GM23338 (cell line): ENCODE data around the gene UMODL1. TPM values are rescaled to one million over a fixed set of nuclear protein-coding genes. Genes with fewer than 3 reads are reported as not detected.

Experiments used
- ATAC-seq: fragments of 200-7000 bp; cut with Tn5 transposase; 3 replicates; pipeline ENCODE4 v1.9.1; 2020
- DNase-seq: peaks from one replicate; pipeline ENCODE4 v3.0.0-alpha.2; 2015; ENCODE audit warnings: low spot score
- H2AFZ ChIP-seq: fragments of 200-600 bp; sonication (generic); 2 replicates; pipeline ENCODE4 v1.8.0; 2016; ENCODE audit warnings: antibody characterized with exemption, mild to moderate bottlenecking, moderate library complexity
- H3F3A ChIP-seq: fragments of 200-600 bp; sonication (generic); replicated peaks from 2 replicates; pipeline ENCODE4 v1.8.0; 2017; ENCODE audit warnings: antibody characterized with exemption, mixed run types, low read depth
- H3K27ac ChIP-seq: fragments of 200-600 bp; sonication (generic); 2 replicates; pipeline ENCODE4 v1.6.1; 2016; ENCODE audit warnings: low read depth
- H3K27me3 ChIP-seq: fragments of 200-600 bp; sonication (generic); 2 replicates; pipeline ENCODE4 v1.8.0; 2016; ENCODE audit warnings: mild to moderate bottlenecking, mixed run types, moderate library complexity; ENCODE audit not compliant: insufficient read depth
- H3K36me3 ChIP-seq: fragments of 200-600 bp; sonication (generic); 2 replicates; pipeline ENCODE4 v1.8.0; 2016; ENCODE audit warnings: mild to moderate bottlenecking; ENCODE audit not compliant: insufficient read depth
- H3K4me1 ChIP-seq: fragments of 200-600 bp; sonication (generic); 2 replicates; pipeline ENCODE4 v1.8.0; 2016; ENCODE audit warnings: mild to moderate bottlenecking, moderate library complexity; ENCODE audit not compliant: insufficient read depth
- H3K4me2 ChIP-seq: fragments of 200-600 bp; sonication (generic); 2 replicates; pipeline ENCODE4 v1.7.1; 2017; ENCODE audit warnings: mixed run types
- H3K4me3 ChIP-seq: fragments of 200-600 bp; sonication (generic); 2 replicates; pipeline ENCODE4 v1.6.1; 2016; ENCODE audit warnings: mixed run types
- H3K79me2 ChIP-seq: fragments of 200-600 bp; sonication (generic); replicated peaks from 2 replicates; pipeline ENCODE4 v1.8.0; 2017; ENCODE audit warnings: mild to moderate bottlenecking; ENCODE audit not compliant: insufficient read depth
- H3K9me2 ChIP-seq: fragments of 200-600 bp; sonication (generic); 2 replicates; pipeline ENCODE4 v1.8.0; 2017; ENCODE audit not compliant: insufficient read depth
- H4K20me1 ChIP-seq: fragments of 200-600 bp; sonication (generic); replicated peaks from 2 replicates; pipeline ENCODE4 v1.8.0; 2017; ENCODE audit warnings: mild to moderate bottlenecking; ENCODE audit not compliant: insufficient read depth
- H3K27ac Mint-ChIP-seq: 2 replicates; pipeline ENCODE4 v1.8.0; 2020; ENCODE audit warnings: inconsistent platforms, mild to moderate bottlenecking, moderate library complexity, mixed read lengths
- H3K27me3 Mint-ChIP-seq: 3 replicates; pipeline ENCODE4 v1.8.0; 2022; ENCODE audit warnings: low read depth, mild to moderate bottlenecking, moderate library complexity, mixed read lengths, inconsistent platforms; ENCODE audit not compliant: insufficient read depth, poor library complexity
- H3K36me3 Mint-ChIP-seq: 3 replicates; pipeline ENCODE4 v1.8.0; 2021; ENCODE audit warnings: low read depth, mild to moderate bottlenecking, inconsistent platforms, moderate library complexity, mixed read lengths
- H3K4me1 Mint-ChIP-seq: 3 replicates; pipeline ENCODE4 v1.8.0; 2020; ENCODE audit warnings: mild to moderate bottlenecking, inconsistent platforms, mixed read lengths
- H3K4me3 Mint-ChIP-seq: 3 replicates; pipeline ENCODE4 v1.8.0; 2021; ENCODE audit warnings: moderate library complexity, mild to moderate bottlenecking, inconsistent platforms, mixed read lengths
- H3K9me3 Mint-ChIP-seq: 3 replicates; pipeline ENCODE4 v1.8.0; 2020; ENCODE audit warnings: moderate library complexity, mild to moderate bottlenecking, inconsistent platforms, mixed read lengths
- CREB1 ChIP-seq: fragments of 250-450 bp; sonication (Bioruptor Pico); IDR thresholded peaks from 2 replicates; pipeline ENCODE4 v1.5.0; 2020; ENCODE audit warnings: low read depth, mild to moderate bottlenecking, moderate library complexity
- CTCF ChIP-seq, 2 experiments: fragments of 200-600 bp in 1 of 2; sonication (generic) in 1 of 2; conservative IDR thresholded peaks; 2 replicates each; pipeline versions ENCODE4 v1.5.1 to v1.6.1; 2016 to 2017; ENCODE audit warnings: antibody characterized with exemption in 2 of 2, low read depth in 2 of 2, mild to moderate bottlenecking in 2 of 2, moderate library complexity in 1 of 2
- EZH2 ChIP-seq: fragments of 200-600 bp; sonication (generic); IDR thresholded peaks from one replicate; pipeline ENCODE4 v1.8.0; 2017; ENCODE audit warnings: antibody characterized with exemption, mild to moderate bottlenecking, low read depth; ENCODE audit not compliant: unreplicated experiment
- EZH2phosphoT487 ChIP-seq: fragments of 200-600 bp; sonication (generic); IDR thresholded peaks from one replicate; pipeline ENCODE4 v1.8.1; 2018; ENCODE audit warnings: antibody characterized with exemption; ENCODE audit not compliant: unreplicated experiment
- JUNB ChIP-seq: IDR thresholded peaks from one replicate; pipeline ENCODE4 v1.6.1; 2016; ENCODE audit warnings: antibody characterized with exemption; ENCODE audit not compliant: unreplicated experiment
- NANOG ChIP-seq: IDR thresholded peaks from 2 replicates; pipeline ENCODE4 v1.6.1; 2016; ENCODE audit warnings: antibody characterized with exemption, borderline replicate concordance
- POLR2AphosphoS5 ChIP-seq: IDR thresholded peaks from 2 replicates; pipeline ENCODE4 v1.6.1; 2016; ENCODE audit warnings: antibody characterized with exemption, low read depth
- STAT1 ChIP-seq: IDR thresholded peaks from one replicate; pipeline ENCODE4 v1.6.1; 2016; ENCODE audit warnings: antibody characterized with exemption; ENCODE audit not compliant: unreplicated experiment
- ZNF114 ChIP-seq: fragments of 250-450 bp; sonication (Bioruptor Pico); IDR thresholded peaks from 2 replicates; pipeline ENCODE4 v1.5.0; 2020; ENCODE audit warnings: mild to moderate bottlenecking, moderate library complexity
- ZNF462 ChIP-seq: fragments of 250-450 bp; sonication (Bioruptor Pico); IDR thresholded peaks from 2 replicates; pipeline ENCODE4 v1.5.0; 2020; ENCODE audit warnings: mild to moderate bottlenecking, moderate library complexity
- polyA plus RNA-seq: library from polyadenylated mRNA; unstranded; fragments of >200 nt; fragmentation: Nextera tagmentation; extraction: Ambion mirVana; gene quantifications from 2 replicates; pipeline ENCODE4 v1.2.1, GENCODE V29; 2016
- total RNA-seq: library from RNA; depleted of rRNA; stranded (reverse); fragments of >200 nt; shearing (Covaris generic); gene quantifications from 2 replicates; pipeline ENCODE4 v1.2.3, GENCODE V29; 2014
- TF ChIP-seq, protein P1 (sequence below): IDR thresholded peaks from 2 replicates; pipeline ENCODE4 v1.6.1; 2016; ENCODE audit warnings: antibody characterized with exemption
- TF ChIP-seq, protein P2 (sequence below): IDR thresholded peaks from one replicate; pipeline ENCODE4 v1.6.1; 2018; ENCODE audit warnings: antibody characterized with exemption; ENCODE audit not compliant: unreplicated experiment

UMODL1 gene
- total and polyA plus RNA-seq, 2 experiments from 2014 or later, result not detected

DNA sequence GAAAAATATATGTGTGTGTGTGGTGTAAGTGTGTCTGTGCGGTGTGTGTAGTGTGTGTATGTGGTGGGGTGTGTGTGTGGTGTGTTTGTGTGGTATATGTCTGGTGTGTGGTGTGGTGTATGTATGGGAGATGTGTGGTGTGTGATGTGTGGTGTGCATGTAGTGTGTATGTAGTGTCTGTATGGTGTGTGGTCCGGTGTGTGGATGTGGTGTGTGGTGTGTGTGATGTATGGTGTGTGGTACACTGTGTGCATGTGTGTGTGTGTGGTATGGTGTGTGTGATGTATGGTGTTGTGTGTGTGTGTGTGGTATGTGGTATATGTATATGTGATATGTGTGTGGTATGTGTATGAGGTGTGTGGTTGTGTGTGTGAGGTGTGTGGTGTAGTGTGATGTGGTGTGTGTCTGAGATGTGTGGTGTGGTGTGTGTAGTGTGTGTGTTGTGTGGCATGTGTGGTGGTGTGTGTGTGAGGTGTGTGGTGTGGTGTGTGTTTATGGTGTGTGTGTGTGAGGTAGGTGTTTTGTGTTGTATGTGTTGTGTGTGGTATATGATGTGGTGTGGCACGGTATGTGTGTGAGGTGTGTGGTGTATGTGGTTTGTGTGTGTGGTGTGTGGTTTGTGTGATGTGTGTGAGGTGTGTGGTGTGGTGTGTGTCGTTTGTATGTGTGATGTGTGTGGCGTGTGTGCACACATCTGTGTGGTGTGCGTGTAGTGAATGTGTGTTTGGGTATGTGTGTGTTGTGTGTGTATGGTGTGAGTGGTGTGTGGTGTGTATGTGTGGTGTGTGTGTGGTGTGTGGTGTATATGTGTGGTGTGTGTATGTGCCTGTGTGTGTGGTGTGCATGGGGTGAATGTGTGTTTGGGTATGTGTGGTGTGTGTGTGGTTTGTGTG lies 112.5 kb downstream of the UMODL1 start (continued):
- TF ChIP-seq ZNF462 (CRISPR knock-in tag), result no peak
- TF ChIP-seq, protein P1, sequence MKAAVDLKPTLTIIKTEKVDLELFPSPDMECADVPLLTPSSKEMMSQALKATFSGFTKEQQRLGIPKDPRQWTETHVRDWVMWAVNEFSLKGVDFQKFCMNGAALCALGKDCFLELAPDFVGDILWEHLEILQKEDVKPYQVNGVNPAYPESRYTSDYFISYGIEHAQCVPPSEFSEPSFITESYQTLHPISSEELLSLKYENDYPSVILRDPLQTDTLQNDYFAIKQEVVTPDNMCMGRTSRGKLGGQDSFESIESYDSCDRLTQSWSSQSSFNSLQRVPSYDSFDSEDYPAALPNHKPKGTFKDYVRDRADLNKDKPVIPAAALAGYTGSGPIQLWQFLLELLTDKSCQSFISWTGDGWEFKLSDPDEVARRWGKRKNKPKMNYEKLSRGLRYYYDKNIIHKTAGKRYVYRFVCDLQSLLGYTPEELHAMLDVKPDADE, result no peak
- TF ChIP-seq JUNB, result no peak
- TF ChIP-seq CREB1 (CRISPR knock-in tag), result no peak
- no peak for TF ChIP-seq STAT1
- no peak for TF ChIP-seq EZH2phosphoT487

DNA sequence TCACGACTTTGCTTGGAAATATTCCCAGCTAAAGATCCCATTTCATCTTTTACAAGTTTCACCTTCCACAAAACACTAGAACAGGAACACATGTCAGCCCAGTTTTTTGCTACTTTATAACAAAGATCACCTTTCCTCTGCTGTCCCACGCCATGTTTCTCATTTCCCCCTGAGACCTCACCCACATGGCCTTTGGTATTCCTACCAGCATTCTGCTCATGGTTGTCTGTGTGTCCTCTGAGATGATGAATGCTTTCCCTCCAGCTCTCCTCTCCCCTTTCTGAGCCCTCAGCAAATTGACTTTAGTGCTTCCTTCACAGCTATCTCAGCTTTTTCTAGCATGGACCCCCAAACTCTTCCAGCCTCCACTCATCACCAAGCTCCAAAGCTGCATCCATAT lies 115.5 kb downstream of the UMODL1 start:
- no peak for DNase-seq
- H3K4me3 Mint-ChIP-seq, result no peak overlapping the region
- no peaks in the 10 kb centered on the region for H3K27me3 Mint-ChIP-seq
- no peaks in the 10 kb centered on the region for H3K9me2 ChIP-seq
- no peaks in the 10 kb centered on the region for H3K36me3 ChIP-seq
- H3F3A ChIP-seq, result no peaks in the 10 kb centered on the region
- no peaks in the 10 kb centered on the region for H4K20me1 ChIP-seq
- no peak overlapping the region for H3K4me2 ChIP-seq
- no peak for ATAC-seq
- peaks cover 11% of the 10 kb centered on the region; the same call in 2 of the 3 replicates for H3K9me3 Mint-ChIP-seq
- H3K79me2 ChIP-seq, result no peaks in the 10 kb centered on the region
- H3K4me1 ChIP-seq, result no peaks in the 10 kb centered on the region
- no peak overlapping the region for H3K4me3 ChIP-seq
- H3K27ac ChIP-seq, result no peak overlapping the region
- H2AFZ ChIP-seq, result no peak overlapping the region
- no peaks in the 10 kb centered on the region for H3K27me3 ChIP-seq
- no peaks in the 10 kb centered on the region for H3K4me1 Mint-ChIP-seq
- H3K27ac Mint-ChIP-seq, result no peak overlapping the region
- no peaks in the 10 kb centered on the region; the same call in 2 of the 3 replicates for H3K36me3 Mint-ChIP-seq
- no peak for TF ChIP-seq ZNF114 (CRISPR knock-in tag)
- TF ChIP-seq EZH2, result no peak
- TF ChIP-seq, protein P2, sequence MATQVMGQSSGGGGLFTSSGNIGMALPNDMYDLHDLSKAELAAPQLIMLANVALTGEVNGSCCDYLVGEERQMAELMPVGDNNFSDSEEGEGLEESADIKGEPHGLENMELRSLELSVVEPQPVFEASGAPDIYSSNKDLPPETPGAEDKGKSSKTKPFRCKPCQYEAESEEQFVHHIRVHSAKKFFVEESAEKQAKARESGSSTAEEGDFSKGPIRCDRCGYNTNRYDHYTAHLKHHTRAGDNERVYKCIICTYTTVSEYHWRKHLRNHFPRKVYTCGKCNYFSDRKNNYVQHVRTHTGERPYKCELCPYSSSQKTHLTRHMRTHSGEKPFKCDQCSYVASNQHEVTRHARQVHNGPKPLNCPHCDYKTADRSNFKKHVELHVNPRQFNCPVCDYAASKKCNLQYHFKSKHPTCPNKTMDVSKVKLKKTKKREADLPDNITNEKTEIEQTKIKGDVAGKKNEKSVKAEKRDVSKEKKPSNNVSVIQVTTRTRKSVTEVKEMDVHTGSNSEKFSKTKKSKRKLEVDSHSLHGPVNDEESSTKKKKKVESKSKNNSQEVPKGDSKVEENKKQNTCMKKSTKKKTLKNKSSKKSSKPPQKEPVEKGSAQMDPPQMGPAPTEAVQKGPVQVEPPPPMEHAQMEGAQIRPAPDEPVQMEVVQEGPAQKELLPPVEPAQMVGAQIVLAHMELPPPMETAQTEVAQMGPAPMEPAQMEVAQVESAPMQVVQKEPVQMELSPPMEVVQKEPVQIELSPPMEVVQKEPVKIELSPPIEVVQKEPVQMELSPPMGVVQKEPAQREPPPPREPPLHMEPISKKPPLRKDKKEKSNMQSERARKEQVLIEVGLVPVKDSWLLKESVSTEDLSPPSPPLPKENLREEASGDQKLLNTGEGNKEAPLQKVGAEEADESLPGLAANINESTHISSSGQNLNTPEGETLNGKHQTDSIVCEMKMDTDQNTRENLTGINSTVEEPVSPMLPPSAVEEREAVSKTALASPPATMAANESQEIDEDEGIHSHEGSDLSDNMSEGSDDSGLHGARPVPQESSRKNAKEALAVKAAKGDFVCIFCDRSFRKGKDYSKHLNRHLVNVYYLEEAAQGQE, result no peak
- TF ChIP-seq CTCF (conservative IDR thresholded peaks at IDR 0.05; ENCODE audit: low read depth in 2 of 2), result no peak
- no peak for TF ChIP-seq CREB1 (CRISPR knock-in tag)
- no peak for TF ChIP-seq POLR2AphosphoS5
- no peak for TF ChIP-seq NANOG
- TF ChIP-seq JUNB, result no peak
